ENCODE data around the gene KRI1. TPM values are rescaled to one million over a fixed set of nuclear protein-coding genes. Genes with fewer than 3 reads are reported as not detected.
A peak's percentile ranks its signal among the peaks of the same experiment; 100 is the strongest.

KRI1 gene
- total and polyA plus RNA-seq, 2 donors = 32.5 to 77.5 TPM

GRCh38 chr19:10601999-10602329, 36.2 kb upstream of the KRI1 start:
- H3K4me3 ChIP-seq (ENCODE audit: low read length in 2 of 2) = peak overlapping the region in 1 of 2 donors; percentile 99
- H3K9me3 ChIP-seq (ENCODE audit: control insufficient read depth in 2 of 2, insufficient read depth in 1 of 2, low read length in 1 of 2) = peaks cover 0 to 4% of the 10 kb centered on the region in 2 donors
- no peaks in the 10 kb centered on the region for H3K36me3 ChIP-seq (ENCODE audit: control insufficient read depth in 2 of 2, insufficient read depth in 2 of 2, low read length in 1 of 2)
- H3K27me3 ChIP-seq (ENCODE audit: control insufficient read depth in 2 of 2, insufficient read depth in 1 of 2, low read length in 1 of 2) = no peaks in the 10 kb centered on the region
- WGBS = 45% methylated on average over 7 of the region's 7 CpGs
- peak overlapping the region in 1 of 2 donors; percentile 5 for H3K27ac ChIP-seq (ENCODE audit: low read depth in 1 of 2, low read length in 1 of 2)
- peaks cover 10 to 28% of the 10 kb centered on the region in 2 donors for H3K4me1 ChIP-seq (ENCODE audit: control insufficient read depth in 2 of 2, insufficient read depth in 2 of 2, low read length in 2 of 2)
- DNase-seq (ENCODE audit: low read depth in 6 of 9, low spot score in 9 of 9) = peak in 1 of 9 donors; percentile 41

GRCh38 chr19:10600149-10600548, 34.3 kb upstream of the KRI1 start:
- Histone ChIP-seq H3K36me3 (ENCODE audit: control insufficient read depth in 2 of 2, insufficient read depth in 2 of 2, low read length in 1 of 2) (no peaks in the 10 kb centered on the region), H3K4me3 (ENCODE audit: low read length in 2 of 2) (no peak overlapping the region), H3K9me3 (ENCODE audit: control insufficient read depth in 2 of 2, insufficient read depth in 1 of 2, low read length in 1 of 2) (peaks cover 0 to 4% of the 10 kb centered on the region in 2 donors), H3K27me3 (ENCODE audit: control insufficient read depth in 2 of 2, insufficient read depth in 1 of 2, low read length in 1 of 2) (peaks cover 0 to 6% of the 10 kb centered on the region in 2 donors), H3K27ac (ENCODE audit: low read depth in 1 of 2, low read length in 1 of 2) (no peak overlapping the region), H3K4me1 (ENCODE audit: control insufficient read depth in 2 of 2, insufficient read depth in 2 of 2, low read length in 2 of 2) (peaks cover 13 to 38% of the 10 kb centered on the region in 2 donors)
- no peak for DNase-seq (ENCODE audit: low read depth in 6 of 9, low spot score in 9 of 9)
- over 99% methylated on average over 5 of the region's 5 CpGs for WGBS

DNA sequence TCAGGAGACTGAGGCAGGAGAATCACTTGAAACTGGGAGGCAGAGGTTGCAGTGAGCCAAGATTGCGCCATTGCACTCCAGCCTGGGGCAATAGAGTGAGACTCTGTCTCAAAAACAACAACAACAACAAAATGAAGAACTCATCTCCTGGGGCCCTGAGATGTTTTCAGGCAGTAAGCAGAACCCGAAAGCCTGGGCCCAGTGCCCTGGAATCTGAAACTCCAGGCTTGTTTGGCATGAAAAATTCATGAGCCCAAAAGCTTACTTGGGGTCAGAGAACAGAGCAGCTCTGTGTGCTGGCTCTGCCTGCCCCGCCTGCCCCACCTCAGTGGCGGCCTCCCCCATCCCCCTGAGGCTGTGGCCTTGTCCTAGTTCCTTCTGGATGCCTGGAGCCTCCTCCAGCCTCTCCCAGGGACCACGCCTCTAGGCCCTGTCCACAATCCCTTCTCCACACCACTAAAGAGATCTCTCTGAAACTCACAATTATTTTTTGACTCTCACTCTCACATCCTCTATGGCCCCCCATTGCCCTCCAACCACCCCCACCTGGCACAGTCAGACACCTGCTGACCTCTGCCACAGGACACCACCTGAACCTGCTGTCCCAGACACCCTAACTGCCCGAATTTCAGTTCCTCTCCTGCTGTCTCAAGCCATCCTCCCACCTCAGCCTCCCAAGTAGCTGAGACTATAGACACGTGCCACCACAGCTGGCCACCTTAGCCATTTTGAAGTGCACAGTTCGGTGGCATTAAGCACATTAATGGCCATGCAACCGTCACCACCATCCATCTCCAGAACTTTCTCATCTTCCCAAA, 28.2 kb upstream of the KRI1 start:
- H3K27me3 ChIP-seq (ENCODE audit: control insufficient read depth in 2 of 2, insufficient read depth in 1 of 2, low read length in 1 of 2) = peaks cover 0 to 6% of the 10 kb centered on the region in 2 donors
- no peaks in the 10 kb centered on the region for H3K9me3 ChIP-seq (ENCODE audit: control insufficient read depth in 2 of 2, insufficient read depth in 1 of 2, low read length in 1 of 2)
- H3K4me1 ChIP-seq (ENCODE audit: control insufficient read depth in 2 of 2, insufficient read depth in 2 of 2, low read length in 2 of 2) = peaks cover 3 to 10% of the 10 kb centered on the region in 2 donors
- H3K4me3 ChIP-seq (ENCODE audit: low read length in 2 of 2) = no peak overlapping the region
- no peaks in the 10 kb centered on the region for H3K36me3 ChIP-seq (ENCODE audit: control insufficient read depth in 2 of 2, insufficient read depth in 2 of 2, low read length in 1 of 2)
- no peak overlapping the region for H3K27ac ChIP-seq (ENCODE audit: low read depth in 1 of 2, low read length in 1 of 2)
- 87% methylated on average over 9 of the region's 9 CpGs for WGBS
- no peak for DNase-seq (ENCODE audit: low read depth in 6 of 9, low spot score in 9 of 9)

GRCh38 chr19:10593148-10593547, 27.3 kb upstream of the KRI1 start:
- Histone ChIP-seq H3K36me3 (ENCODE audit: control insufficient read depth in 2 of 2, insufficient read depth in 2 of 2, low read length in 1 of 2) (no peaks in the 10 kb centered on the region), H3K27me3 (ENCODE audit: control insufficient read depth in 2 of 2, insufficient read depth in 1 of 2, low read length in 1 of 2) (peaks cover 0 to 15% of the 10 kb centered on the region in 2 donors), H3K9me3 (ENCODE audit: control insufficient read depth in 2 of 2, insufficient read depth in 1 of 2, low read length in 1 of 2) (no peaks in the 10 kb centered on the region), H3K4me1 (ENCODE audit: control insufficient read depth in 2 of 2, insufficient read depth in 2 of 2, low read length in 2 of 2) (peaks cover 3 to 10% of the 10 kb centered on the region in 2 donors), H3K4me3 (ENCODE audit: low read length in 2 of 2) (no peak overlapping the region), H3K27ac (ENCODE audit: low read depth in 1 of 2, low read length in 1 of 2) (no peak overlapping the region)
- DNase-seq (ENCODE audit: low read depth in 6 of 9, low spot score in 9 of 9) = no peak
- 98% methylated on average over 7 of the region's 7 CpGs for WGBS

DNA sequence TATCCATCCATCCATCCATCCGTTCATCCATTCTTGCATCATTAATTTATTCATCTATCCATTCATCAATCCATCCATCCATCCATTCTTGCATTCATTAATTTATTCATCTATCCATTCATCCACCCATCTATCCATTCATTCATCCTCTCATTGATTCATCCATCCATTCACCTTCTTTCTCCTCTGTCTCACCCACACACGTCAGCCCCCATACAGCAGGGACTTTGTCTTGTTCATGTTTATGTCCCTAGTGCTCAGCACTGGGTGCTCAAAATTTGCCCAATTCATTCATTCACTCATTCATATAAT, 22.0 kb upstream of the KRI1 start:
- Histone ChIP-seq H3K4me1 (ENCODE audit: control insufficient read depth in 2 of 2, insufficient read depth in 2 of 2, low read length in 2 of 2) (no peaks in the 10 kb centered on the region), H3K27me3 (ENCODE audit: control insufficient read depth in 2 of 2, insufficient read depth in 1 of 2, low read length in 1 of 2) (peaks cover 12 to 33% of the 10 kb centered on the region in 2 donors), H3K9me3 (ENCODE audit: control insufficient read depth in 2 of 2, insufficient read depth in 1 of 2, low read length in 1 of 2) (peaks cover 0 to 4% of the 10 kb centered on the region in 2 donors), H3K36me3 (ENCODE audit: control insufficient read depth in 2 of 2, insufficient read depth in 2 of 2, low read length in 1 of 2) (no peaks in the 10 kb centered on the region), H3K27ac (ENCODE audit: low read depth in 1 of 2, low read length in 1 of 2) (no peak overlapping the region), H3K4me3 (ENCODE audit: low read length in 2 of 2) (no peak overlapping the region)
- WGBS = 97% methylated on average over 2 of the region's 2 CpGs
- no peak for DNase-seq (ENCODE audit: low read depth in 6 of 9, low spot score in 9 of 9)

DNA sequence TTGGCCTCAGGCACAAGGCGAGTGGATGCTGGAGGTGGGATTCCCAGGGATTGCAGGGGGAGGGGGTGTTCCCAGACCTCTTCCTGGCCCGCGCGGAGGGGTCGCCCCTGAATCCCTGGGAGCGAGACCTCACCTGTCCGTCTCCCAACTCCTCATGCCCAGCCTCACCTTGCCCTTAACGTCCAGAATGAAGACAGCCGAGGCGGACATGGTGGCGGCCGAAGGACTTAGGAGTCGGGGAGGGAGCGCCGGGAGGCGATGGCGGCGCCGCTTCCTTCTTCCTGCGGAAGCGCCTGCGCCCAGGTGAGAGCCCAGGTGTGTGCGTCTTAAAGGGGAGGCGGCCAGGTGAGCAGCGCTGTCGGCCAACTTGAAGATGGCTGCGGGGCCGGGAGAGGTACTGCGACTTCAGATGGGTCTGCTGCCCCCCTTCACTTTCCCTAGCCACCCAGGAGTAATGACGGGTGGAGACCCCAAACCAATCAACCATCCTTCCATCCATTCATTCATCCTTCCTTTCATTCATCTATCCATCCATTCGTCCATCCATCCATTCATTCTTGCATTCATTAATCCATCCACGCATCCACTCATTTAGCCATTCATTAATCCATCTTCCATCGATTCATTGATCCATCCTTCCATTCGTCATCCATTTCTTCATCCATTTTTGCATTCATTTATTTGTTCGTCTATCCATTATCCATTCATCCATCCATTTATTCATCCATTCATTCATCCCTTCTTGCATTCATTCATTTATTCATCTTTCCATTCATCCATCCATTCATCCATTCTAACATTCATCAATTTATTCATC, 21.4 kb upstream of the KRI1 start, which contains the start of gene AP1M2:
Gene AP1M2 (minus strand): TSS at position 291 of the 817 bp plus-strand sequence. CDS start 81 bp downstream, at position 210.
- WGBS = 40% methylated on average over 35 of the region's 35 CpGs
- no peak for DNase-seq (ENCODE audit: low read depth in 6 of 9, low spot score in 9 of 9)
- Histone ChIP-seq H3K27me3 (ENCODE audit: control insufficient read depth in 2 of 2, insufficient read depth in 1 of 2, low read length in 1 of 2) (peaks cover 12 to 33% of the 10 kb centered on the region in 2 donors), H3K36me3 (ENCODE audit: control insufficient read depth in 2 of 2, insufficient read depth in 2 of 2, low read length in 1 of 2) (no peaks in the 10 kb centered on the region), H3K9me3 (ENCODE audit: control insufficient read depth in 2 of 2, insufficient read depth in 1 of 2, low read length in 1 of 2) (peaks cover 0 to 4% of the 10 kb centered on the region in 2 donors), H3K4me1 (ENCODE audit: control insufficient read depth in 2 of 2, insufficient read depth in 2 of 2, low read length in 2 of 2) (no peaks in the 10 kb centered on the region), H3K4me3 (ENCODE audit: low read length in 2 of 2) (peak within 1 kb of the TSS in 1 of 2 donors; percentile 6), H3K27ac (ENCODE audit: low read depth in 1 of 2, low read length in 1 of 2) (no peak within 1 kb of the TSS)

GRCh38 chr19:10586396-10586795, 20.6 kb upstream of the KRI1 start:
- Histone ChIP-seq H3K4me1 (ENCODE audit: control insufficient read depth in 2 of 2, insufficient read depth in 2 of 2, low read length in 2 of 2) (no peaks in the 10 kb centered on the region), H3K36me3 (ENCODE audit: control insufficient read depth in 2 of 2, insufficient read depth in 2 of 2, low read length in 1 of 2) (no peaks in the 10 kb centered on the region), H3K9me3 (ENCODE audit: control insufficient read depth in 2 of 2, insufficient read depth in 1 of 2, low read length in 1 of 2) (peaks cover 0 to 4% of the 10 kb centered on the region in 2 donors), H3K27ac (ENCODE audit: low read depth in 1 of 2, low read length in 1 of 2) (no peak overlapping the region), H3K4me3 (ENCODE audit: low read length in 2 of 2) (no peak overlapping the region), H3K27me3 (ENCODE audit: control insufficient read depth in 2 of 2, insufficient read depth in 1 of 2, low read length in 1 of 2) (peaks cover 12 to 34% of the 10 kb centered on the region in 2 donors)
- 93% methylated on average over 6 of the region's 6 CpGs for WGBS
- DNase-seq (ENCODE audit: low read depth in 6 of 9, low spot score in 9 of 9) = no peak

GRCh38 chr19:10583036-10583776, 17.4 kb upstream of the KRI1 start:
- 95% methylated on average over 9 of the region's 9 CpGs for WGBS
- Histone ChIP-seq H3K27me3 (ENCODE audit: control insufficient read depth in 2 of 2, insufficient read depth in 1 of 2, low read length in 1 of 2) (peaks cover 12 to 30% of the 10 kb centered on the region in 2 donors), H3K4me1 (ENCODE audit: control insufficient read depth in 2 of 2, insufficient read depth in 2 of 2, low read length in 2 of 2) (peaks cover 0 to 3% of the 10 kb centered on the region in 2 donors), H3K4me3 (ENCODE audit: low read length in 2 of 2) (no peak overlapping the region), H3K9me3 (ENCODE audit: control insufficient read depth in 2 of 2, insufficient read depth in 1 of 2, low read length in 1 of 2) (peaks cover 0 to 4% of the 10 kb centered on the region in 2 donors), H3K36me3 (ENCODE audit: control insufficient read depth in 2 of 2, insufficient read depth in 2 of 2, low read length in 1 of 2) (no peaks in the 10 kb centered on the region), H3K27ac (ENCODE audit: low read depth in 1 of 2, low read length in 1 of 2) (no peak overlapping the region)
- DNase-seq (ENCODE audit: low read depth in 6 of 9, low spot score in 9 of 9) = no peak

All from thymus (tissue), 11 donors.